Measurements from ENCODE around the gene KYNU.

DNA sequence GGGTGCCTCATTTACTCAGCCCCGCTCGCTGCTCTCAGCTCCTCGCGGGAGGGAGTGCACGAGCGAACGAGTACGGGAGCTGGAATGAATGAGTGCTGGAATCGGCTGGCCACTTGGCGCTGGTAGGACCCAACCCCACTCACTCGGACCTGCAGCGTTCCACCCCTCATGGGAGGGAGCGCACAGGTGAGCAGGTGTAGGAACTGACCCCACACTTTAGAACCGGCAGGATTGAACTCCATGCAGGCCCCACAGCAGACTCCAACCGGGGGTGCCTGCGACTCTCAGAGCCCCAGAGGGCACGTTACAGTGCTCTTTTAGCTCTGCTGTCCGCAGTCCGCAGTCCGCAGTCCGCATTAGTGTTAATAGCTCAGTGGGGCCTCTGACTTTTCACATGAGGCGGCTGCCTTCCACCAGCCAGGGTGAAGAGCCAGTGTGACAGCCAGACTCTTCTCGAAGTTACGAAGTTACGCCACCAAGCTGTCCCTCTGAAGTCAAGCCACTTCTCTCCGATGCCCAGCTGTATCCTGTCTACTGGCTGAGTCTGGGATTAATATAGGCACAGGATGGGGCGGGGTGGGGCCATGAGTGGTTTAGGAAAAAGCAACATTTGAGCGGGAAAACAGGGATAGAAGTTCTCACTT is 149.1 kb downstream of the KYNU start:
- TF ChIP-seq, protein P1, sequence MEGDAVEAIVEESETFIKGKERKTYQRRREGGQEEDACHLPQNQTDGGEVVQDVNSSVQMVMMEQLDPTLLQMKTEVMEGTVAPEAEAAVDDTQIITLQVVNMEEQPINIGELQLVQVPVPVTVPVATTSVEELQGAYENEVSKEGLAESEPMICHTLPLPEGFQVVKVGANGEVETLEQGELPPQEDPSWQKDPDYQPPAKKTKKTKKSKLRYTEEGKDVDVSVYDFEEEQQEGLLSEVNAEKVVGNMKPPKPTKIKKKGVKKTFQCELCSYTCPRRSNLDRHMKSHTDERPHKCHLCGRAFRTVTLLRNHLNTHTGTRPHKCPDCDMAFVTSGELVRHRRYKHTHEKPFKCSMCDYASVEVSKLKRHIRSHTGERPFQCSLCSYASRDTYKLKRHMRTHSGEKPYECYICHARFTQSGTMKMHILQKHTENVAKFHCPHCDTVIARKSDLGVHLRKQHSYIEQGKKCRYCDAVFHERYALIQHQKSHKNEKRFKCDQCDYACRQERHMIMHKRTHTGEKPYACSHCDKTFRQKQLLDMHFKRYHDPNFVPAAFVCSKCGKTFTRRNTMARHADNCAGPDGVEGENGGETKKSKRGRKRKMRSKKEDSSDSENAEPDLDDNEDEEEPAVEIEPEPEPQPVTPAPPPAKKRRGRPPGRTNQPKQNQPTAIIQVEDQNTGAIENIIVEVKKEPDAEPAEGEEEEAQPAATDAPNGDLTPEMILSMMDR (IDR thresholded peaks at IDR 0.05): no peak
- TF ChIP-seq POLR2A (IDR thresholded peaks at IDR 0.05) (no peak), POLR2AphosphoS5 (IDR thresholded peaks at IDR 0.05) (no peak), EP300 (IDR thresholded peaks at IDR 0.05) (no peak)
